GM23248 (cell line): Measurements from ENCODE around the gene EME1.

Source experiments
- EZH2 ChIP-seq: fragments of 200-600 bp; sonication (generic); IDR thresholded peaks from 2 replicates; pipeline ENCODE4 v1.6.1; 2018; ENCODE audit warnings: antibody characterized with exemption, mild to moderate bottlenecking; ENCODE audit not compliant: insufficient read depth, poor library complexity, severe bottlenecking
- EZH2phosphoT487 ChIP-seq: fragments of 200-600 bp; sonication (generic); IDR thresholded peaks from 2 replicates; pipeline ENCODE4 v1.6.1; 2018; ENCODE audit warnings: antibody characterized with exemption, moderate library complexity, mild to moderate bottlenecking, low read depth; ENCODE audit not compliant: insufficient read depth

DNA sequence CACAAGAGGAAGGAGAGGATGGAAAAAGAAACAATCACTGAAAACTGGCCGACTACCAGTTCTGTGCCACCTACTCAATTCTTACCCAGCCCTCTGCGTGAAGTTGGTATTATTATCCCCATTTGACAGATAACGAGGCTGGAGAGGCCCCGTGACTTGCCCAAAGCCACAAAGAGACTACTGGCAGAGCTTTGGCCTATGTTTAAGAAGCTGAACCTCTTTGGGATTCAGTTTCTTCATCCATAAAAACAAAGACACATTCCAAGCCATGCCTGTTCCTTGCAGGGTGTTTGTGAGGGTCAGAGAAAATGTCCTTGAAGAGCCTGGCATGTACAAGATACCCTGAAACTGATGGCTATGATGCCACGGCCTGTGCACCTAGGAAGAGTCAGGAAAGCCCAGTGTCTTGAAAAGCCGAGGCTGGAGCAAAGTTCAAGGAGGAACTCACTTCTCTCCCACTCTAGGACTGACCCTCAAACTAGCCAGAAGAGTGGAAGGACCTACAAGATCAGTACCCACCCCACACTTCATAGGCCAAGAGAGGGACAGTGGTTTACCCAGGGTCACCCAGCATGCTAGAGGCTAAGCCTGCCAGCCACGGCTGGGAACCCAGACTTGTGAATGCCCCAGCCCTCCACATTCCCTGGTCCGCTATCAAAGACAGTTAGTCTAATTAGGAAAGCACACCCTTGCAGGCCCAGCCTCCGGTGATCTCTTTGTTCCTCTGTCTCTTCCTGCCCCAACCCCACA lies 51.4 kb downstream of the EME1 start:
- TF ChIP-seq EZH2 (no peak), EZH2phosphoT487 (no peak)
